AG04450 (cell line): Measurements from ENCODE around the gene DDX27. TPM values are rescaled to one million over a fixed set of nuclear protein-coding genes. Genes with fewer than 3 reads are reported as not detected.

Experiments
- CTCF ChIA-PET: fragments of 300-600, 350-600 bp; formaldehyde crosslinking; extraction: SDS; loops from one replicate; lab custom pipeline; 2022; ENCODE audit warnings: antibody characterized with exemption, inconsistent platforms; lab: Charles Lee
- POLR2A ChIA-PET: fragments of 350-600 bp; formaldehyde crosslinking; extraction: SDS; loops from one replicate; lab custom pipeline; 2021; ENCODE audit warnings: antibody characterized with exemption, inconsistent platforms; lab: Yijun Ruan, JAX
- DNase-seq: peaks from one replicate; pipeline ENCODE4 v3.0.0-alpha.2; 2011; ENCODE audit warnings: low read depth, low spot score
- H3K27ac ChIP-seq: one replicate; pipeline ENCODE4 v1.5.1; 2012; ENCODE audit warnings: low read depth, low read length, control low read depth
- H3K27me3 ChIP-seq: one replicate; pipeline ENCODE4 v1.6.0; 2012; ENCODE audit warnings: low read length; ENCODE audit not compliant: control insufficient read depth, insufficient read depth
- H3K4me3 ChIP-seq: 2 replicates; pipeline ENCODE4 v1.5.1; 2011; ENCODE audit warnings: mild to moderate bottlenecking, low read depth, low read length, control low read depth
- H3K9me3 ChIP-seq: 2 replicates; pipeline ENCODE4 v1.5.1; 2012; ENCODE audit warnings: low read length; ENCODE audit not compliant: control insufficient read depth, insufficient read depth
- CTCF ChIP-seq: IDR thresholded peaks from 2 replicates; pipeline ENCODE4 v1.5.1; 2011; ENCODE audit warnings: low read depth, low read length, control low read depth, inconsistent platforms
- polyA plus RNA-seq: library from polyadenylated mRNA; depleted of rRNA; stranded (reverse); fragments of >200 nt; gene quantifications from 2 replicates; pipeline ENCODE4 v1.2.3, GENCODE V29; 2011

Gene DDX27
- polyA plus RNA-seq, 1 experiment, result 31.3 TPM

GRCh38 chr20:49247169-49247723 is 28.0 kb downstream of the DDX27 start:
- CTCF ChIA-PET, result interaction anchor here (0.6 to 2.5 kb wide), 11 partner anchors 8 to 601 kb away, joined by 3 to 26 read pairs (median 7); no protein-coding TSS in a partner anchor
- no peak for TF ChIP-seq CTCF
- Histone ChIP-seq H3K4me3 (no peak overlapping the region), H3K27me3 (no peaks in the 10 kb centered on the region), H3K27ac (no peak overlapping the region), H3K9me3 (no peaks in the 10 kb centered on the region)
- DNase-seq, result no peak
- POLR2A ChIA-PET, result interaction anchor here (0.6 kb wide), 1 partner anchor 169 kb away, joined by 3 read pairs; no protein-coding TSS in a partner anchor

GRCh38 chr20:49247792-49248191 is 28.6 kb downstream of the DDX27 start:
- no peak for DNase-seq
- H3K9me3 ChIP-seq, result no peaks in the 10 kb centered on the region

GRCh38 chr20:49248301-49248700 is 29.1 kb downstream of the DDX27 start:
- no peak for TF ChIP-seq CTCF
- ChIA-PET CTCF (interaction anchor here (0.5 kb wide), 1 partner anchor 75 kb away, joined by 7 read pairs; no protein-coding TSS in a partner anchor), POLR2A (interaction anchor here (1.1 kb wide), 1 partner anchor 75 kb away, joined by 3 read pairs; no protein-coding TSS in a partner anchor)
- DNase-seq, result no peak
- Histone ChIP-seq H3K4me3 (no peak overlapping the region), H3K27ac (no peak overlapping the region), H3K9me3 (no peaks in the 10 kb centered on the region), H3K27me3 (no peaks in the 10 kb centered on the region)

More at GRCh38 chr20:49247792-49248191, 28.6 kb downstream of the DDX27 start:
- H3K27ac ChIP-seq, result no peak overlapping the region
- ChIA-PET POLR2A (interaction anchor here (1.1 kb wide), 1 partner anchor 75 kb away, joined by 3 read pairs; no protein-coding TSS in a partner anchor), CTCF (interaction anchor here (0.5 to 2.5 kb wide), 5 partner anchors 8 to 76 kb away, joined by 5 to 17 read pairs (median 7); no protein-coding TSS in a partner anchor)
- H3K4me3 ChIP-seq, result no peak overlapping the region
- H3K27me3 ChIP-seq, result no peaks in the 10 kb centered on the region
- no peak for TF ChIP-seq CTCF

GRCh38 chr20:49248879-49249665 is 29.9 kb downstream of the DDX27 start:
- ChIA-PET POLR2A (interaction anchor here (1.1 kb wide), 1 partner anchor 74 kb away, joined by 3 read pairs; no protein-coding TSS in a partner anchor), CTCF (no interaction called here)
- DNase-seq, result no peak
- Histone ChIP-seq H3K27ac (no peak overlapping the region), H3K27me3 (no peaks in the 10 kb centered on the region), H3K9me3 (no peaks in the 10 kb centered on the region), H3K4me3 (no peak overlapping the region)
- TF ChIP-seq CTCF, result no peak
